Measurements from ENCODE around the gene MAP1B.
"Not testable (repeated sequence)": the region's sequence is repeated elsewhere in the genome, so short reads cannot be mapped to it uniquely, and the experiment has no call there.

- TF ChIP-seq POLR2AphosphoS5 (IDR thresholded peaks at IDR 0.05); CTCF (IDR thresholded peaks at IDR 0.05 in 8 of 11, conservative IDR thresholded peaks at IDR 0.05 in 3 of 11); POLR2A (IDR thresholded peaks at IDR 0.05): not testable (repeated sequence)
These were observed 63.9 kb downstream of the MAP1B start for GRCh38 chr5:72171181-72171580.
